Lung (tissue), 12 donors: ENCODE results near the gene ZNF469. TPM values are rescaled to one million over a fixed set of nuclear protein-coding genes. Genes with fewer than 3 reads are reported as not detected.

Experiments used
- ATAC-seq: fragments of 200-7000 bp; cut with Tn5 transposase; one replicate; pipeline ENCODE4 v1.9.1; 2020; ENCODE audit warnings: moderate number of reproducible peaks; ENCODE audit not compliant: insufficient read depth, low FRiP score
- DNase-seq, 3 donors: peaks; one replicate each; pipeline ENCODE4 v3.0.0-alpha.2; 2013 to 2017
- H3K27ac ChIP-seq, 2 donors: one replicate each; pipeline ENCODE4 v1.5.1; 2013; ENCODE audit warnings: mild to moderate bottlenecking in 2 of 2, moderate library complexity in 2 of 2, control low read depth in 1 of 2, inconsistent platforms in 1 of 2, low read depth in 1 of 2, low read length in 1 of 2
- H3K27me3 ChIP-seq, 3 donors: one replicate each; pipeline ENCODE4 v1.5.1; 2013; ENCODE audit warnings: low read length in 2 of 3; ENCODE audit not compliant: control insufficient read depth in 3 of 3, insufficient read depth in 3 of 3
- H3K36me3 ChIP-seq, 4 donors: one replicate each; pipeline ENCODE4 v1.5.1; 2013; ENCODE audit warnings: low read length in 4 of 4, mild to moderate bottlenecking in 1 of 4, moderate library complexity in 1 of 4; ENCODE audit not compliant: control insufficient read depth in 4 of 4, insufficient read depth in 4 of 4
- H3K4me1 ChIP-seq, 5 donors: one replicate each; pipeline ENCODE4 v1.5.1; 2013; ENCODE audit warnings: low read length in 5 of 5, mild to moderate bottlenecking in 2 of 5, moderate library complexity in 1 of 5; ENCODE audit not compliant: control insufficient read depth in 5 of 5, insufficient read depth in 5 of 5
- H3K4me3 ChIP-seq: one replicate; pipeline ENCODE4 v1.5.1; 2013; ENCODE audit warnings: mild to moderate bottlenecking, control low read depth, moderate library complexity
- H3K9ac ChIP-seq, 2 donors: one replicate each; pipeline ENCODE4 v1.5.1; 2013; ENCODE audit warnings: low read length in 2 of 2, control low read depth in 1 of 2; ENCODE audit not compliant: insufficient read depth in 1 of 2
- H3K9me3 ChIP-seq, 4 donors: one replicate each; pipeline ENCODE4 v1.5.1; 2013; ENCODE audit warnings: low read length in 3 of 4, mild to moderate bottlenecking in 1 of 4, moderate library complexity in 1 of 4; ENCODE audit not compliant: control insufficient read depth in 4 of 4, insufficient read depth in 3 of 4
- WGBS, 2 donors: extraction: QIAGEN DNeasy Blood & Tissue Kit; methylation state at CpG; one replicate each; pipeline ENCODE4 v1.1.7; 2013; 5-methylcytosine and 5-hydroxymethylcytosine counted together
- polyA plus RNA-seq, 2 donors: library from polyadenylated mRNA; stranded (reverse); fragments of 200-250 nt; gene quantifications; one replicate each; pipeline ENCODE4 v1.2.1, GENCODE V29; 2013
- total RNA-seq, 2 donors: library from RNA; depleted of rRNA in 1 of 2; stranded (reverse); fragments of >200 nt in 1 of 2; gene quantifications; one replicate each; pipeline ENCODE4 v1.2.1, GENCODE V29; 2014 to 2021
- TF ChIP-seq, protein P1 (sequence below): IDR thresholded peaks from 2 replicates; pipeline ENCODE4 v1.5.1; 2012; ENCODE audit warnings: mild to moderate bottlenecking; ENCODE audit errors: control extremely low read depth, extremely low read depth
- donor health status: control.
- donor health status: control.
- donor health status: Bipolar disorder and iron deficiency.
- donor health status: healthy.
- donor health status: DM: yes; HTN: yes; CAD: no.

ZNF469 gene
- total and polyA plus RNA-seq, 4 donors, result 0.67 to 3.0 (median 1.5) TPM

DNA sequence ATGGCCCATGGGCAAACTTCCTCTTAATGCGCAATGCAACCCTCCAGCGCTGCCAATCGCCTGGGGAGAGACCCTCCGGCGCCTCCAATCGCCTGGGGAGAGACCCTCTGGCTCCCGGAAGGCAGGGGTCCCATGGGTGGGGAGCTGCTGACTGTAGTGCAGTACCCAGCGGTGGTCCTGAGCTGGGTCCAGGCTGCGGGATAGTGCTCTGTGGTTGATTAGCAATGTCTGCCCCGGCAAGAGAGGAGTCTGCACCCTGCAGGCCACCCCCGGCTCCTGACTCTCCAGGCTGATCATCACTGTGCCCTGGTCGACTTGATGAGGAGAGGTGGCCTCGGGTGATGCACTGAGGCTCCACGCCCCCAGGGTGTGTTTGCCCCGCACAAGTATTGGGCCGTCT is 44.6 kb upstream of the ZNF469 start:
- 80 to 88% methylated on average over 16 of the region's 16 CpGs for WGBS, 2 donors
- no peaks in the 10 kb centered on the region for H3K36me3 ChIP-seq
- H3K27me3 ChIP-seq, result no peaks in the 10 kb centered on the region
- TF ChIP-seq, protein P1, sequence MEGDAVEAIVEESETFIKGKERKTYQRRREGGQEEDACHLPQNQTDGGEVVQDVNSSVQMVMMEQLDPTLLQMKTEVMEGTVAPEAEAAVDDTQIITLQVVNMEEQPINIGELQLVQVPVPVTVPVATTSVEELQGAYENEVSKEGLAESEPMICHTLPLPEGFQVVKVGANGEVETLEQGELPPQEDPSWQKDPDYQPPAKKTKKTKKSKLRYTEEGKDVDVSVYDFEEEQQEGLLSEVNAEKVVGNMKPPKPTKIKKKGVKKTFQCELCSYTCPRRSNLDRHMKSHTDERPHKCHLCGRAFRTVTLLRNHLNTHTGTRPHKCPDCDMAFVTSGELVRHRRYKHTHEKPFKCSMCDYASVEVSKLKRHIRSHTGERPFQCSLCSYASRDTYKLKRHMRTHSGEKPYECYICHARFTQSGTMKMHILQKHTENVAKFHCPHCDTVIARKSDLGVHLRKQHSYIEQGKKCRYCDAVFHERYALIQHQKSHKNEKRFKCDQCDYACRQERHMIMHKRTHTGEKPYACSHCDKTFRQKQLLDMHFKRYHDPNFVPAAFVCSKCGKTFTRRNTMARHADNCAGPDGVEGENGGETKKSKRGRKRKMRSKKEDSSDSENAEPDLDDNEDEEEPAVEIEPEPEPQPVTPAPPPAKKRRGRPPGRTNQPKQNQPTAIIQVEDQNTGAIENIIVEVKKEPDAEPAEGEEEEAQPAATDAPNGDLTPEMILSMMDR, result no peak
- H3K27ac ChIP-seq, result no peak overlapping the region
- H3K4me1 ChIP-seq, result peaks cover 0 to 2% (median 0%) of the 10 kb centered on the region in 5 donors
- no peak overlapping the region for H3K4me3 ChIP-seq
- no peak overlapping the region for H3K9ac ChIP-seq
- DNase-seq, result no peak
- ATAC-seq, result no peak
- H3K9me3 ChIP-seq, result peaks cover 0 to 8% (median 0%) of the 10 kb centered on the region in 4 donors

DNA sequence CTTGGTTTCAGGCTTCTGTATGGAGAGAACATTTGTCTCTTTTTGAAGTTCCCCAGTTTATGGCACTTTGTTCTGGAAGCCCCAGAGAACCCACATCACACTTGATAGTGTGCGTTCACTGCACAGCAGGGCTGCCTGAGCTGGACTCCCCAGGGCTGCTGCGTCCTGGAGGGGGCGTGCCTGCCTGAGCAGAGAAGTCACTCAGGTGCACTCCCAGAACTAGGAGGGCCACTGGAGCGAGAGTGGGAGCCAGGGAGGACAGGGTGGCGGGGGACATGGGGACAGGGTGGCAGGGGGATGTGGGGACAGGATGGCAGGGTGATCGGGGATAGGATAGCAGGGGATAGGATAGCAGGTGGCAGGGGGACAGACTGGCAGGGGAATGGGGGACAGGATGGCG is 43.9 kb upstream of the ZNF469 start:
- no peak for DNase-seq

DNA sequence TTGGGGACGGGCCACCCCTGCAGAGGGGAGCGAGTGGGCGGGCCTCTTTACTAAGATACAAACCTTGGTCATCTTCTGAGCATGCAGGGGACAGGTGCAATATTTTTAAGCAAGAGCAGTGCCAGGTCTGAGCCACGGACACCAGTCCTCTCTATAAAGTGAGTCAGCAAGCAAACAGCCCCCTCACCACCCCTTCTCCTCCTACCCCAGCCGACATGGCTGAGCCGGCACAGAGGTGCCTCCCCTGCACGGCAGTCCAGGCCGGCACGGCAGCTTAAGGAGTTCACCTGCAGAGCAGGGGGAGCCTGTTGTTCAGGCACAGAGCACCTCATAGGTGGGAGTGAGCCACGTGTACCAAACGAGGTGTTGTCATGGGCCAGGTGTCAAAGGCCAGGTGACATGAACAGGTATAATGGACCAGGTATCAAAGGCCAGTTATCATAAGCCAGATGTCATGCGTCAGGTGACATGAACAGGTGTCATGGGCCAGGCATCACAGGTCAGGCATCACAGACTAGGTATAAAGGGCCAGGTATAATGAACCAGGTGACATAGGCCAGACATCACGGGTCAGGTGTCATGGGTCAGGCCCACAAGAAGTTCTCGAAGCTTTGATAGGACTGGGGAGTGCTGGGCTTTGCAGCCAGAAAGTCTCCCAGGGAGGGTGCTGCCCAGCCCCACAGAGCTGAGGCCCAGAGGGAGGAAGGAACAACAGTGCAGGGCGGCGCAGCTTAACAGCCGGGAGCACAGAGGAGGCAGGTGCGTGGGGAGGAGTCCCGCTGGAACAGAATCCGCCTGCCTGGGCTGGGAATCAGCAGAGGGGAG is 42.6 kb upstream of the ZNF469 start:
- Histone ChIP-seq H3K4me1 (peaks cover 0 to 2% (median 0%) of the 10 kb centered on the region in 5 donors), H3K9me3 (peaks cover 0 to 12% (median 0%) of the 10 kb centered on the region in 4 donors), H3K27me3 (no peaks in the 10 kb centered on the region), H3K27ac (no peak overlapping the region), H3K9ac (no peak overlapping the region), H3K4me3 (no peak overlapping the region), H3K36me3 (no peaks in the 10 kb centered on the region)
- DNase-seq (no peak), ATAC-seq (no peak)
- TF ChIP-seq, protein P1, result no peak
- 64 to 88% methylated on average over 20 of the region's 20 CpGs for WGBS, 2 donors

More for the DNA sequence above, 43.9 kb upstream of the ZNF469 start:
- peaks cover 0 to 12% (median 0%) of the 10 kb centered on the region in 4 donors for H3K9me3 ChIP-seq
- H3K36me3 ChIP-seq, result no peaks in the 10 kb centered on the region
- TF ChIP-seq, protein P1, result no peak
- peaks cover 0 to 2% (median 0%) of the 10 kb centered on the region in 5 donors for H3K4me1 ChIP-seq
- no peak overlapping the region for H3K4me3 ChIP-seq
- 87 to 95% methylated on average over 7 of the region's 7 CpGs for WGBS, 2 donors
- ATAC-seq, result no peak
- no peak overlapping the region for H3K27ac ChIP-seq
- no peaks in the 10 kb centered on the region for H3K27me3 ChIP-seq
- no peak overlapping the region for H3K9ac ChIP-seq
